BE2C (cell line): ENCODE results near the gene SPIRE2. TPM values are rescaled to one million over a fixed set of nuclear protein-coding genes. Genes with fewer than 3 reads are reported as not detected.
"Not testable (repeated sequence)": the region's sequence is repeated elsewhere in the genome, so short reads cannot be mapped to it uniquely, and the experiment has no call there.

Source experiments
- DNase-seq: peaks from one replicate; pipeline ENCODE4 v3.0.0-alpha.2; 2020
- H3K27me3 ChIP-seq: fragments of 250-450 bp; sonication (Bioruptor Pico); 2 replicates; pipeline ENCODE4 v1.5.1; 2020; ENCODE audit warnings: mild to moderate bottlenecking
- H3K36me3 ChIP-seq: fragments of 250-450 bp; sonication (Bioruptor Pico); 2 replicates; pipeline ENCODE4 v1.5.1; 2020; ENCODE audit warnings: mild to moderate bottlenecking
- H3K4me1 ChIP-seq: fragments of 250-450 bp; sonication (Bioruptor Pico); 2 replicates; pipeline ENCODE4 v1.5.1; 2020
- H3K4me3 ChIP-seq: 2 replicates; pipeline ENCODE4 v1.5.1; 2011; ENCODE audit warnings: low read depth, low read length
- H3K9me3 ChIP-seq: fragments of 250-450 bp; sonication (Bioruptor Pico); 2 replicates; pipeline ENCODE4 v1.5.1; 2020
- polyA plus RNA-seq: library from polyadenylated mRNA; unstranded; fragments of >200 nt; gene quantifications from one replicate; pipeline ENCODE4 v1.2.1, GENCODE V29; 2012; ENCODE audit warnings: low read depth, missing spikeins; ENCODE audit not compliant: insufficient read length, insufficient read depth
- TF ChIP-seq, protein P1 (sequence below): IDR thresholded peaks from 2 replicates; pipeline ENCODE4 v1.5.1; 2012; ENCODE audit warnings: mild to moderate bottlenecking, low read depth, low read length

The SPIRE2 gene
- 11.5 TPM for polyA plus RNA-seq

GRCh38 chr16:89828199-89828869 is at the start of gene SPIRE2:
TSS of gene SPIRE2 (plus strand) at chr16:89828475. CDS start at chr16:89828551, 76 bp downstream.
- DNase-seq = peak; percentile 76
- peak within 1 kb of the TSS; percentile 67 for H3K4me3 ChIP-seq
- TF ChIP-seq, protein P1, sequence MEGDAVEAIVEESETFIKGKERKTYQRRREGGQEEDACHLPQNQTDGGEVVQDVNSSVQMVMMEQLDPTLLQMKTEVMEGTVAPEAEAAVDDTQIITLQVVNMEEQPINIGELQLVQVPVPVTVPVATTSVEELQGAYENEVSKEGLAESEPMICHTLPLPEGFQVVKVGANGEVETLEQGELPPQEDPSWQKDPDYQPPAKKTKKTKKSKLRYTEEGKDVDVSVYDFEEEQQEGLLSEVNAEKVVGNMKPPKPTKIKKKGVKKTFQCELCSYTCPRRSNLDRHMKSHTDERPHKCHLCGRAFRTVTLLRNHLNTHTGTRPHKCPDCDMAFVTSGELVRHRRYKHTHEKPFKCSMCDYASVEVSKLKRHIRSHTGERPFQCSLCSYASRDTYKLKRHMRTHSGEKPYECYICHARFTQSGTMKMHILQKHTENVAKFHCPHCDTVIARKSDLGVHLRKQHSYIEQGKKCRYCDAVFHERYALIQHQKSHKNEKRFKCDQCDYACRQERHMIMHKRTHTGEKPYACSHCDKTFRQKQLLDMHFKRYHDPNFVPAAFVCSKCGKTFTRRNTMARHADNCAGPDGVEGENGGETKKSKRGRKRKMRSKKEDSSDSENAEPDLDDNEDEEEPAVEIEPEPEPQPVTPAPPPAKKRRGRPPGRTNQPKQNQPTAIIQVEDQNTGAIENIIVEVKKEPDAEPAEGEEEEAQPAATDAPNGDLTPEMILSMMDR = no peak

DNA sequence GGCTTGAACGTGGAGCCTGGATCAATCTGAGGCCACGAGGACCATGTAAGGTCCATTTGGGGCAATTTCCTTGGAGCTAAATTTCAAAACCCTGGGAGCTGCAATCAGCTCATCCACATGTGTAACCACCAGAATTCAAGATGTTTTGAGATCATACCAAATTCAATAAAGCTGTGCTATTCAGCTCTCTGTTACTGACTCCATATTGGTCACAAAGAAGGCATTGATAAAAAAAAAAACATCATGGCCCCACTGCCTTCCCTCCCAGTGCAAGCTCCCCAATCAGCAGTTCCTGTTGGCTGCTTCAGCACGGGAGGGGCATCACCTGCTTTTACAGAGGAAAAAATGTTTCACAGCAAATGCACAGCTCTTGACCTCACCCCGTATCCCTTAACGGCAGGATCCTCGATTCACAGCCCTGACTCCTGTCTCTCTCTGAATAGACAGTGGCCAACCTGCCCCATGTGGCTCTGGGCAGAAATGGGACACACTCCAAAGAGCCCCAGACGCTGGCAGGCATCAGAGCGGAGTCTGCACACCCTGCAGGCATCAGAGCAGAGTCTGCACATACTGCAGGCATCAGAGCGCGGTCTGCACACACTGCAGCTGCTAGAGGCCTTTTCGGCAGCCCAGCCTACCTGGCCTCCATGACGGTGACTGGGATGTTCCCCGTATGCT is 48.9 kb upstream of the SPIRE2 start:
- peaks cover 53% of the 10 kb centered on the region for H3K36me3 ChIP-seq
- H3K9me3 ChIP-seq = no peaks in the 10 kb centered on the region
- H3K4me1 ChIP-seq = no peaks in the 10 kb centered on the region
- no peaks in the 10 kb centered on the region for H3K27me3 ChIP-seq
- H3K4me3 ChIP-seq = no peak overlapping the region
- DNase-seq = peak; percentile 79
- TF ChIP-seq, protein P1 = no peak

More at GRCh38 chr16:89828199-89828869, at the start of gene SPIRE2:
- H3K36me3 ChIP-seq = no peaks in the 10 kb centered on the region
- no peaks in the 10 kb centered on the region for H3K27me3 ChIP-seq
- H3K4me1 ChIP-seq = 0 out of 2 replicates have a peak, but pooled peaks cover 3% of the 10 kb centered on the region
- H3K9me3 ChIP-seq = no peaks in the 10 kb centered on the region

DNA sequence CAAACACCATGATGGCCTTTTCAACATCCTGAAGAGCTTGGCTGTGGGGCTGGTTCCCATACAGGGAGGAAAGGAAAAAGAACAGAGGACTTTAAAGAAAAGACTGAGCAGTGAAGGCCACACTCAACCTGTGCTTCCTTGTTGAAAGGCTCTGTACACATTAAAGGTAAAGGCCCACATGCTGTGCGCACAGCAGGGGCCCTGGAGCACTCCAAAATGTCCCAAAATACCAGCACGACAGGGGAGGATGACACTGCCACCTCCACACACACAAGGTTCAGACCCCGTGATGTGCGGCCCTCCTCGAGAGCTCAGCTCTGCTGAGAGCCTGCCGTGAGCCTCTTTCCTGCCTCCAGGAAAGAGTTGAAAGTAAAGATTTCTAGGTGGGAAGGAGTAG is 48.4 kb upstream of the SPIRE2 start:
- DNase-seq = no peak
- Histone ChIP-seq H3K27me3 (no peaks in the 10 kb centered on the region), H3K4me1 (no peaks in the 10 kb centered on the region), H3K4me3 (no peak overlapping the region), H3K36me3 (peaks cover 56% of the 10 kb centered on the region), H3K9me3 (no peaks in the 10 kb centered on the region)
- TF ChIP-seq, protein P1 = no peak

- H3K4me1 ChIP-seq = peaks cover 10% of the 10 kb centered on the region
- no peaks in the 10 kb centered on the region for H3K9me3 ChIP-seq
- H3K4me3 ChIP-seq = no peak overlapping the region
- TF ChIP-seq, protein P1 = no peak
- H3K27me3 ChIP-seq = no peaks in the 10 kb centered on the region
- H3K36me3 ChIP-seq = peaks cover 53% of the 10 kb centered on the region
- no peak for DNase-seq
Measured at GRCh38 chr16:89782489-89782888, 45.8 kb upstream of the SPIRE2 start.

GRCh38 chr16:89783952-89784351 is 44.3 kb upstream of the SPIRE2 start:
- H3K9me3 ChIP-seq, H3K4me3 ChIP-seq, H3K27me3 ChIP-seq, DNase-seq: not testable (repeated sequence)
- Histone ChIP-seq H3K36me3 (peaks cover 49% of the 10 kb centered on the region), H3K4me1 (peaks cover 11% of the 10 kb centered on the region)

GRCh38 chr16:89784406-89784805 is 43.9 kb upstream of the SPIRE2 start:
- TF ChIP-seq, protein P1 = no peak
- Histone ChIP-seq H3K36me3 (peaks cover 50% of the 10 kb centered on the region), H3K9me3 (no peaks in the 10 kb centered on the region), H3K4me3 (no peak overlapping the region), H3K4me1 (peaks cover 11% of the 10 kb centered on the region), H3K27me3 (no peaks in the 10 kb centered on the region)
- DNase-seq = no peak
